WI38 (cell line): ENCODE results near the gene AGAP1.

Experiments
- H3K4me3 ChIP-seq: 2 replicates; pipeline ENCODE4 v1.5.1; 2011; ENCODE audit warnings: low read depth, mild to moderate bottlenecking, control low read depth, low read length
- CTCF ChIP-seq: IDR thresholded peaks from 2 replicates; pipeline ENCODE4 v1.5.1; 2012; ENCODE audit warnings: low read depth, mild to moderate bottlenecking, control low read depth, low read length

Gene AGAP1

GRCh38 chr2:235859651-235860050 lies 365.8 kb downstream of the AGAP1 start:
- no peak for TF ChIP-seq CTCF
- no peak overlapping the region for H3K4me3 ChIP-seq

GRCh38 chr2:235860111-235860510 lies 366.3 kb downstream of the AGAP1 start:
- no peak overlapping the region for H3K4me3 ChIP-seq
- no peak for TF ChIP-seq CTCF

- TF ChIP-seq CTCF = no peak
- no peak overlapping the region for H3K4me3 ChIP-seq
These were observed 367.0 kb downstream of the AGAP1 start for GRCh38 chr2:235860871-235861270.

- TF ChIP-seq CTCF = no peak
- no peak overlapping the region for H3K4me3 ChIP-seq
These were observed 367.5 kb downstream of the AGAP1 start for GRCh38 chr2:235861383-235861782.

GRCh38 chr2:235863414-235863813 lies 369.6 kb downstream of the AGAP1 start:
- TF ChIP-seq CTCF = no peak
- H3K4me3 ChIP-seq = no peak overlapping the region

GRCh38 chr2:235864302-235864701 lies 370.5 kb downstream of the AGAP1 start:
- H3K4me3 ChIP-seq = no peak overlapping the region
- TF ChIP-seq CTCF = no peak

GRCh38 chr2:235864733-235865515 lies 371.1 kb downstream of the AGAP1 start:
- no peak overlapping the region for H3K4me3 ChIP-seq
- TF ChIP-seq CTCF = no peak
